ENCODE measurements around the gene TLE3. TPM values are rescaled to one million over a fixed set of nuclear protein-coding genes. Genes with fewer than 3 reads are reported as not detected.

Gene TLE3
- polyA plus RNA-seq, 1 donor: 47.1 TPM

DNA sequence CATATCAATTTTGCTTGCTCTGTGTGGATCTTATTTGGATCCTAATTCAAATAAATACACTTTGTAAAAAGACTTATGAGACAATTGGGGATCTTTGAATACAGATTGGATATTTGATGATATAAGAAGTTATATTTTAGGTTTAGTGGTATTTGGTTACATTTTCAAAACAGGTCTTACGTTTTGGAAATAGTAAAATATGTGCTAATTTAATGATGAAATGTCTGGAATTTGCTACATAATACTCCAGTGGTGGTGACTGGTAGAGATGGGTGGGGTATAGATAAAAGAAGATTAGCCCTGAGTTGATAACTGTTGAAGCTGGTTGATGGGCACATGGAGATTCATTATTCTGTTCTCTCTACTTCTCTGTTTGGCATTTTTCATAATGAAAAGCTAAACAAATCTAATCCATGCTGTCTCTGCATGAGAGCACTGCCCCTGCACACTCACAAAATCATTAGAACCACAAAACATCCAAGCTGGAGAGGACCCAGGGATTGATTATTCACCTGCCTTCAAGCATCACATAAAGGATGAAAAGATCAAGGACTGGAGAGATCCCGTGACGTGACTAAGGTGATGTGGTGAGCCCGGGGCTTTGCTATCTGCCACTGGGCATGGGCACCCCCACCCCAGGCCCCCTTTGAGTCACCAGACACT lies 58.9 kb downstream of the TLE3 start:
- H3K27me3 ChIP-seq (ENCODE audit: control insufficient read depth, insufficient read depth, low read length): peaks cover 8% of the 10 kb centered on the region
- H3K36me3 ChIP-seq (ENCODE audit: control insufficient read depth, insufficient read depth, low read length): no peaks in the 10 kb centered on the region
- H3K4me1 ChIP-seq (ENCODE audit: control insufficient read depth, insufficient read depth, low read length): peaks cover under 1% of the 10 kb centered on the region
- 71% methylated on average over 1 of the region's 4 CpGs for WGBS (ENCODE audit: insufficient coverage, low lambda C conversion rate)
- no peak for DNase-seq
- H3K9me3 ChIP-seq (ENCODE audit: control insufficient read depth, low read depth, low read length): no peaks in the 10 kb centered on the region
- no peak overlapping the region for H3K27ac ChIP-seq (ENCODE audit: low read length)
- H3K4me3 ChIP-seq (ENCODE audit: low read length): no peak overlapping the region

DNA sequence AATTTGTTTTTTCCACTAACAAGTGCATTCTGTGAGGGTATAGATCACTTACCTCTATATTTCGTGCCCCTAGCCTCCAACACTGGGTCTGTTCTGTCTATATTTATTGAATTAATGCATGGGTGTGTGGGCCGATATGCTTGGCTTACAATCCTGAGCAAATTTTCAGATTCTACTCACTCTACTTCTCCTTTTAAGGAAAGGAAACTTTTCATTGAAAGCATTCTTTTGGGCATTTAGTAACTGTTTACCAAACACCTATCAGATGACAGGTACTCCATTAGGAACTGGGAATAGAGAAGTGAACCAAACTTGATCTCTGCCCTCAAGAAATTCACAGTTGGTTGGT lies 60.5 kb downstream of the TLE3 start:
- Histone ChIP-seq H3K27me3 (ENCODE audit: control insufficient read depth, insufficient read depth, low read length) (peaks cover 23% of the 10 kb centered on the region), H3K9me3 (ENCODE audit: control insufficient read depth, low read depth, low read length) (no peaks in the 10 kb centered on the region), H3K4me3 (ENCODE audit: low read length) (no peak overlapping the region), H3K27ac (ENCODE audit: low read length) (no peak overlapping the region), H3K4me1 (ENCODE audit: control insufficient read depth, insufficient read depth, low read length) (peaks cover 5% of the 10 kb centered on the region), H3K36me3 (ENCODE audit: control insufficient read depth, insufficient read depth, low read length) (no peaks in the 10 kb centered on the region)
- no CpG with 5 or more reads among the region's 2 CpGs for WGBS (ENCODE audit: insufficient coverage, low lambda C conversion rate)
- no peak for DNase-seq

DNA sequence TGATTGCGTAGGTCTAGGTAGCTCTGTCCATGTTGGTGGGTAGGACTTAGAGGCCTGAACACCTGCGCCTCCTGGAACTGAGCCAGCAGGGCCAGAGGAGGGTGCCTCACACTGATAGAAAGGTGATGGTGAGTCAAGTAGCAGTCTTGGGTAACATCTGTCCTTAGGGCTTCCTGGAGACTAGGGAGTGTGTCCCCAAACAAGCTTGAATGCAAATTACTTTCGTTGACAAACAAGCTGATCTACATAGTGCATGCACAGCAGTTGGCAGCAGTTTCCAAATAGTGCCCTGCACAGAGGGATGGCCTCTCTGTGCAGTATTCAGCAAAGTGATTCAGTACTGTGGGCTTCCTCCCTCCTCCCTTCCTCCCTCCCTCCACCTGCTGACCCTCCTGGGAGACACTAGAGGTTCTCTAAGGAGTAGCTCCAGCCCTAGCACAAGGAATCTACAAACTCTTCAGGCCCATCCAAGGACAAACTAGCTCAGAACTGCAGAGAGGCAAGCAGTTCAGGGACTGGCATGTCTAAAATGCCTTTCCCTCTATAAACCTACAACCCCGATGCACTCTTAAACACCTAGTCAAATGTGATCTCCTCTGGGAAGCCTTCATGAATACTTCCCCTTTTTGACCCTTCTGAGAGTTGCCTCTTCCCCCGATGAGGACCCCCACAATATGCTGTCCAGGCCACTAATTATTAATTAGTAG lies 61.0 kb downstream of the TLE3 start:
- H3K27ac ChIP-seq (ENCODE audit: low read length): no peak overlapping the region

DNA sequence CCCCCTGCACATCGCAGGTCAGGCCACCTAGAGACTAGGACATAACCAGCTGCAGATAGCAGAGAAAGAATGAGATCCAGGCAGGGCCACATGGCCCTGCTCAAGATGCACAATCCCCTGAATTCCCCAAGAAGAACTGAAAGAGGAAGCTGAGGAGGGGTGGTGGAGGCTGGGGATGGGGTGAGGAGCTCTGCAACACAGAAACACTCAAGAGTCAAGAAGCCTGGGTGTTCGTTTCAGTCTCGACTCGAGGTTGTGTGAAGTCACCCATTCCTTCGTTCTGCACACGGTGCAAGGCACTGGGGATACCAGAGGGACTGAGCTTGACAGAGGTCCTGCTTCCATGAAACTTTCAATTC lies 62.0 kb downstream of the TLE3 start:
- peaks cover 5% of the 10 kb centered on the region for H3K4me1 ChIP-seq (ENCODE audit: control insufficient read depth, insufficient read depth, low read length)
- H3K36me3 ChIP-seq (ENCODE audit: control insufficient read depth, insufficient read depth, low read length): no peaks in the 10 kb centered on the region
- DNase-seq: no peak
- WGBS (ENCODE audit: insufficient coverage, low lambda C conversion rate): no CpG with 5 or more reads among the region's 6 CpGs
- no peak overlapping the region for H3K27ac ChIP-seq (ENCODE audit: low read length)
- no peaks in the 10 kb centered on the region for H3K9me3 ChIP-seq (ENCODE audit: control insufficient read depth, low read depth, low read length)
- H3K27me3 ChIP-seq (ENCODE audit: control insufficient read depth, insufficient read depth, low read length): peaks cover 24% of the 10 kb centered on the region
- no peak overlapping the region for H3K4me3 ChIP-seq (ENCODE audit: low read length)

More for the DNA sequence above, 61.0 kb downstream of the TLE3 start:
- Histone ChIP-seq H3K36me3 (ENCODE audit: control insufficient read depth, insufficient read depth, low read length) (no peaks in the 10 kb centered on the region), H3K27me3 (ENCODE audit: control insufficient read depth, insufficient read depth, low read length) (peaks cover 24% of the 10 kb centered on the region), H3K4me3 (ENCODE audit: low read length) (no peak overlapping the region), H3K4me1 (ENCODE audit: control insufficient read depth, insufficient read depth, low read length) (peaks cover 5% of the 10 kb centered on the region), H3K9me3 (ENCODE audit: control insufficient read depth, low read depth, low read length) (no peaks in the 10 kb centered on the region)
- WGBS (ENCODE audit: insufficient coverage, low lambda C conversion rate): no CpG with 5 or more reads among the region's 5 CpGs
- peak; percentile 29 to 68 for DNase-seq

DNA sequence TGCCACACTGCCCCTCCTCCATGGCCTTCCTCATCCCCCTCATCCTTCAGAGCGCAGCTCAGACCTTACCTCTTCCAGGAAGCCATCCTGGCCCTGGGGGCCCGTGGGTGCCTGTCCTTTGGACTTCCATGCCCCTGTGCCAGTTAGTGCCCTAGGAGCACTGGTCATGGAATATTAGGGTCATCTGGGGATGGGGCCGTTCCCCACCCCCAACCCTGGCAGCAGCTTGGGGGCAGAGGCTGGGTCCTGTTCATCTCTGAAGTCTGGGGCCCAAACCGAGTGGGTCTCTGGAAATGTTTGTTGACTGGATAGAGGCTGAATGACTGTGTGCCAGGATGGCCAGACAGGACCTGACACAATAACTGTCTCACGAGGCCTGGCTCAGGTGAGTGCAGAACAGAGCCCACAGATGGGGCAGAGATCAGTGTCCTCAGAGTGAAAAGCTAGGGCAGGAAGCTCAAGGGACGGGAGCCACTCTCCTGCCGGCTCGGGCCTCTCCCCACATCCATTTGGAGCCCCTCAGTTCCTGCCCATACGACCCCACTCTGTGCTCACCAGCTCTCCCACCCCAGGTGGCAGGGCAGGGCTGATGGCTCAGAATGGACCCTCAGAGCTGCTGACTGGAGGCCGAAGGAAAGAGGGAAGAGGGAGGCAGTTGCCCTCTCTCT lies 62.5 kb downstream of the TLE3 start:
- Histone ChIP-seq H3K27me3 (ENCODE audit: control insufficient read depth, insufficient read depth, low read length) (peaks cover 24% of the 10 kb centered on the region), H3K27ac (ENCODE audit: low read length) (no peak overlapping the region), H3K9me3 (ENCODE audit: control insufficient read depth, low read depth, low read length) (no peaks in the 10 kb centered on the region), H3K36me3 (ENCODE audit: control insufficient read depth, insufficient read depth, low read length) (no peaks in the 10 kb centered on the region), H3K4me3 (ENCODE audit: low read length) (no peak overlapping the region), H3K4me1 (ENCODE audit: control insufficient read depth, insufficient read depth, low read length) (peaks cover 5% of the 10 kb centered on the region)
- WGBS (ENCODE audit: insufficient coverage, low lambda C conversion rate): no CpG with 5 or more reads among the region's 10 CpGs
- DNase-seq: no peak

DNA sequence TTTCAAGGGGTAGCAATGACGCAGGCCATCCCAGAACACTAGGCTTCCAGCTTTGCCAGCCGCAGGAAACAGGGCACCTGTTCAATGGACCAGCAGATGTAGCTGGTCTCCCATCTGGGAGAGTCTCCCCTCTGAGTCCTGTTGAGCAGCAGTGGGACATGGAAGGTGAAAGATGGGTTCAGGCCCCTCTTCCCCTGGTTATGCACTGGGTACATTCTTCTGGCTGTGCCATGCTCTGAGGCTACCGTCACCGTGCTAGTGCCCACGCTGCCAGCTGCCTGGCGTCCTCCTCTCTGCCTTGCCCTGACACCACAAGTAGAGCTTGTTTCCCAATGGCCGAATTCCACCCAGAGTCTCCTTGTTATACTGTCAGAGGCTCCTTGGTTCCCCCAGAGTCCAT lies 63.1 kb downstream of the TLE3 start:
- no peak for DNase-seq
- H3K27ac ChIP-seq (ENCODE audit: low read length): no peak overlapping the region
- no peaks in the 10 kb centered on the region for H3K9me3 ChIP-seq (ENCODE audit: control insufficient read depth, low read depth, low read length)
- H3K27me3 ChIP-seq (ENCODE audit: control insufficient read depth, insufficient read depth, low read length): peaks cover 24% of the 10 kb centered on the region
- WGBS (ENCODE audit: insufficient coverage, low lambda C conversion rate): no CpG with 5 or more reads among the region's 7 CpGs
- H3K4me3 ChIP-seq (ENCODE audit: low read length): no peak overlapping the region
- no peaks in the 10 kb centered on the region for H3K36me3 ChIP-seq (ENCODE audit: control insufficient read depth, insufficient read depth, low read length)
- H3K4me1 ChIP-seq (ENCODE audit: control insufficient read depth, insufficient read depth, low read length): peaks cover 5% of the 10 kb centered on the region

DNA sequence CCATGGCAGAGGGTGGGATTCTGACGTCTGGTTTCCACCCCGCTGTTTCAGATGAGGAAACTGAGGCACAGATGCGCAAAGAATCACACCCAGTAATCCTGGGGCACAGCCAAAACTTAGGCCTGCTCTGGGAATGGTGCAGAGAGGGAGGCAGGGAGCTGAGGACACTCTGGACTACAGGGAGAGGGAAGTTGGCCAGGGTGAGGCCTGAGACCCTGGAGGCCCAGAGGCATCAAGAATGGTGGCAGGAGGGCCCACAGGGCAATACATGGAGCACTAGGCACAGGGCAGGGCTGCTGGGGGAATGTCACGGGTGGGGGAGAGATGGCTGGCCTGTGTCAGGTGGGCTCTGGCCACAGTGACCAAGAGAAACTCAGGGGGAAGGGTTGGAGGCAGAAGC lies 63.6 kb downstream of the TLE3 start:
- Histone ChIP-seq H3K4me3 (ENCODE audit: low read length) (no peak overlapping the region), H3K27me3 (ENCODE audit: control insufficient read depth, insufficient read depth, low read length) (peaks cover 24% of the 10 kb centered on the region), H3K36me3 (ENCODE audit: control insufficient read depth, insufficient read depth, low read length) (no peaks in the 10 kb centered on the region), H3K27ac (ENCODE audit: low read length) (no peak overlapping the region), H3K4me1 (ENCODE audit: control insufficient read depth, insufficient read depth, low read length) (peaks cover 5% of the 10 kb centered on the region), H3K9me3 (ENCODE audit: control insufficient read depth, low read depth, low read length) (no peaks in the 10 kb centered on the region)
- DNase-seq: no peak
- WGBS (ENCODE audit: insufficient coverage, low lambda C conversion rate): no CpG with 5 or more reads among the region's 4 CpGs

DNA sequence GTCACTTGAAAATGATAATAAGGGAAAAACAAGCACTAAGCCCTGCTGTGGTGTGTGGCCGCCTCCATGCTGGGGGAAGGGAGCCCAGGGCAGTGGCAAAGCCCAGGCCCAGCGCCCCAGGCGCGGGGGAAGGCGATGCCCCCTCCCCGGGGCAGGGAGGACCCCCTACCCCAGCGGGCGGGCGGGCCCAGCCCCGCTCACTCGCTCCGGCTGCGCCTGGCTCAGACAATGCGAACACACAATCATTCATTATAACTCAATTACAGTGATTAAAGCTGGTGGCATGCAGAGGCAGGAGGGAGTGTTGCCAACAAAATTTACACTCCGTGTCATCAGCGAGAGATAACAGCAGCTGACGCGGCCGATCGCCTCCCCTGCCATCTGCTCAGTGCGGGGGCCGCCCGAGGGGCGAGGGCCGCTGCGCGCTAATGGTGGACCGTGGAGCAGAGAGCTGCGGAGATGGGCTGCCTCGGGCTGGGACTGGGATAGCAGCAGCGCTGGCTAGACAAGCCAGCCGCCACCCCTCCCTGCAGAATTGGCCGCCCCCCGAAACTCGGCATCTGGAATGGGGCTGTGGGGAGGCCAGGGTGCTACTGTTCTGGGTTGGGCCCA lies 64.1 kb downstream of the TLE3 start:
- no peak overlapping the region for H3K4me3 ChIP-seq (ENCODE audit: low read length)
- H3K27me3 ChIP-seq (ENCODE audit: control insufficient read depth, insufficient read depth, low read length): peaks cover 24% of the 10 kb centered on the region
- no peaks in the 10 kb centered on the region for H3K9me3 ChIP-seq (ENCODE audit: control insufficient read depth, low read depth, low read length)
- no peaks in the 10 kb centered on the region for H3K36me3 ChIP-seq (ENCODE audit: control insufficient read depth, insufficient read depth, low read length)
- H3K4me1 ChIP-seq (ENCODE audit: control insufficient read depth, insufficient read depth, low read length): peaks cover 5% of the 10 kb centered on the region
- H3K27ac ChIP-seq (ENCODE audit: low read length): no peak overlapping the region
- peak; percentile 23 to 54 for DNase-seq
- WGBS (ENCODE audit: insufficient coverage, low lambda C conversion rate): no CpG with 5 or more reads among the region's 35 CpGs

DNA sequence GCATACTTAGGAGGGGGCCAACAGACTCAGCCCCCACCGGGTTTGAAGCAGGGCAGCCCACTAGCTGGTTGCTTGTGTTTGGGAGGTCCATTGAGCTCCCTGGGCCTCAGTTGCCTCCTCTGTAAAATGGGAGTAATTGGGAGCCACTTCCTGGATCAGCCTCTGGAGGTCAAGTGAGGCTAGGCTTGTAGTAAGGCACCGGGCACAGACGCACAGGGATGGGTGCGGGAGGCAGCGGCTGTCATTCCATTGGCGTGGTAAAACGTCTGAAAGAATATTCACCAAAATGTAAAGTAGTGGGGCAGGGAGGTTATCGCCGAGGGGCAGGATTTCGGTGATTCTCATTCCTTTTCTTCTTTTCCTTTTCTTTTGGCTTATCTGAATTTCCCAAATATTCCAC lies 64.6 kb downstream of the TLE3 start:
- H3K27ac ChIP-seq (ENCODE audit: low read length): no peak overlapping the region
- no CpG with 5 or more reads among the region's 10 CpGs for WGBS (ENCODE audit: insufficient coverage, low lambda C conversion rate)
- no peaks in the 10 kb centered on the region for H3K9me3 ChIP-seq (ENCODE audit: control insufficient read depth, low read depth, low read length)
- peaks cover 24% of the 10 kb centered on the region for H3K27me3 ChIP-seq (ENCODE audit: control insufficient read depth, insufficient read depth, low read length)
- no peak for DNase-seq
- H3K4me1 ChIP-seq (ENCODE audit: control insufficient read depth, insufficient read depth, low read length): peaks cover 5% of the 10 kb centered on the region
- H3K4me3 ChIP-seq (ENCODE audit: low read length): no peak overlapping the region
- no peaks in the 10 kb centered on the region for H3K36me3 ChIP-seq (ENCODE audit: control insufficient read depth, insufficient read depth, low read length)

DNA sequence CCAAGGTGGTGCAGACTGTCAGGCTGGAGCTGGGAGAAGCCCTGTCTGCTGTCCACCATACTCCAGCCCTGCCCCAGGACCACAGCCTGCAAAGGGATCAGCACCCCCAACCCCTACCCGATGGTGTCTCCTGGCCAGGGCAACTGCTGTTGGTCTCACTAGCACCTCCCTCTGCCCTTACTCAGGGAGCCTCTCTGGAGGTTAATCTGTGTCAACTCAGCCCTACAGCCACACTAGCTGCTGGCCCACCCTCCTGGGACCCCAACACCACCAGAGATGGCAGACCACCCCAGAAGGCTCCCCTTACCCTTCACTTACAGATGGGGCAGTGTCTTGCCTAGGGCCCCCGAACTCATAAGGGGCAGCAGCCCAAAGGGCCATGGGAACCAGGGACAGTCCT lies 65.2 kb downstream of the TLE3 start:
- Histone ChIP-seq H3K27ac (ENCODE audit: low read length) (no peak overlapping the region), H3K4me3 (ENCODE audit: low read length) (no peak overlapping the region), H3K9me3 (ENCODE audit: control insufficient read depth, low read depth, low read length) (no peaks in the 10 kb centered on the region), H3K27me3 (ENCODE audit: control insufficient read depth, insufficient read depth, low read length) (peaks cover 24% of the 10 kb centered on the region), H3K36me3 (ENCODE audit: control insufficient read depth, insufficient read depth, low read length) (no peaks in the 10 kb centered on the region), H3K4me1 (ENCODE audit: control insufficient read depth, insufficient read depth, low read length) (peaks cover 5% of the 10 kb centered on the region)
- no peak for DNase-seq
- WGBS (ENCODE audit: insufficient coverage, low lambda C conversion rate): no CpG with 5 or more reads among the region's 2 CpGs
